ENCODE results near the gene GAS2L2. TPM values are rescaled to one million over a fixed set of nuclear protein-coding genes. Genes with fewer than 3 reads are reported as not detected.

The GAS2L2 gene
- total RNA-seq, 1 experiment from 2014 or later = not detected

DNA sequence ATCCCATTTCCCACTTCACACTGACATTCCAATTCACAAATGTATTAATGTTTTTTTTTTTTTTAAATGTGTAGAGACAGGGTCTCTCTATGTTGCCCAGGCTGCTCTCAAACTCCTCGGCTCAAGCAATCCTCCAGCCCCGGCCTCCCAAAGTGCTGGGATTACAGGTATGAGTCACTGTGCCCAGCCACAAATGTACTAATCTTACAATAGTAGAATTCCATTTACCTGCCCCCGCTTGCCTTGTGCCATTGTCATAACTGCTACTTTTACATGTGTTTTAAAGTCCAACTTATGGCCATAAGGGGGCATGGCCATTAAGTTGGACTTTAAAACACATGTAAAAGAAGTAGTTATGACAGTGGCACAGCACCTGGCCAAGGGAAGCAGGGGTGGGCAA, 37.8 kb upstream of the GAS2L2 start:
- no peak overlapping the region for H3K4me3 ChIP-seq (ENCODE audit: low read depth in 2 of 2, low read length in 2 of 2)
- in situ Hi-C loops (cut with HindIII; ENCODE audit: low pct_unique_long_range_greater_than_20kb, low sequenced_read_pairs) = no loop called here
- intact Hi-C loops (cut with micrococcal nuclease; ENCODE audit: unreplicated experiment) = no loop called here
- H3K4me1 ChIP-seq (ENCODE audit: control insufficient read depth, insufficient read depth, low read length) = peaks cover 29% of the 10 kb centered on the region
- H3K36me3 ChIP-seq (ENCODE audit: control insufficient read depth, insufficient read depth, low read length) = no peaks in the 10 kb centered on the region
- H3K27ac ChIP-seq (ENCODE audit: low read length) = no peak overlapping the region
- no peak for TF ChIP-seq POLR2AphosphoS5 (IDR thresholded peaks at IDR 0.05; ENCODE audit: low read depth, low read length)
- no peak for TF ChIP-seq SIN3A (IDR thresholded peaks at IDR 0.05; ENCODE audit: borderline replicate concordance, insufficient read depth, low read depth, low read length)
- TF ChIP-seq REST (IDR thresholded peaks at IDR 0.05; ENCODE audit: insufficient read depth in 1 of 2, low read depth in 2 of 2, low read length in 1 of 2) = no peak
- TF ChIP-seq, protein P1, sequence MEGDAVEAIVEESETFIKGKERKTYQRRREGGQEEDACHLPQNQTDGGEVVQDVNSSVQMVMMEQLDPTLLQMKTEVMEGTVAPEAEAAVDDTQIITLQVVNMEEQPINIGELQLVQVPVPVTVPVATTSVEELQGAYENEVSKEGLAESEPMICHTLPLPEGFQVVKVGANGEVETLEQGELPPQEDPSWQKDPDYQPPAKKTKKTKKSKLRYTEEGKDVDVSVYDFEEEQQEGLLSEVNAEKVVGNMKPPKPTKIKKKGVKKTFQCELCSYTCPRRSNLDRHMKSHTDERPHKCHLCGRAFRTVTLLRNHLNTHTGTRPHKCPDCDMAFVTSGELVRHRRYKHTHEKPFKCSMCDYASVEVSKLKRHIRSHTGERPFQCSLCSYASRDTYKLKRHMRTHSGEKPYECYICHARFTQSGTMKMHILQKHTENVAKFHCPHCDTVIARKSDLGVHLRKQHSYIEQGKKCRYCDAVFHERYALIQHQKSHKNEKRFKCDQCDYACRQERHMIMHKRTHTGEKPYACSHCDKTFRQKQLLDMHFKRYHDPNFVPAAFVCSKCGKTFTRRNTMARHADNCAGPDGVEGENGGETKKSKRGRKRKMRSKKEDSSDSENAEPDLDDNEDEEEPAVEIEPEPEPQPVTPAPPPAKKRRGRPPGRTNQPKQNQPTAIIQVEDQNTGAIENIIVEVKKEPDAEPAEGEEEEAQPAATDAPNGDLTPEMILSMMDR (IDR thresholded peaks at IDR 0.05) = no peak
- no peak for TF ChIP-seq TCF7L2 (IDR thresholded peaks at IDR 0.05; ENCODE audit: low read depth, low read length)
- no peaks in the 10 kb centered on the region for H3K9me3 ChIP-seq (ENCODE audit: control insufficient read depth, insufficient read depth, low read depth, low read length)
- peaks cover 2% of the 10 kb centered on the region; the same call in 1 of the 2 replicates for H3K27me3 ChIP-seq (ENCODE audit: control insufficient read depth, insufficient read depth, low read length)
- no TSS peak for BruUV-seq (replicated peaks)
- DNase-seq (ENCODE audit: low read depth, low spot score) (no peak), ATAC-seq (no peak)
- ChIA-PET CTCF (no interaction called here), POLR2A (no interaction called here)

- POLR2A ChIA-PET = interaction anchor here (0.6 to 1.3 kb wide), 3 partner anchors 16 to 213 kb away, joined by 3 to 18 read pairs (median 5); no protein-coding TSS in a partner anchor
- Histone ChIP-seq H3K36me3 (ENCODE audit: control insufficient read depth, insufficient read depth, low read length) (no peaks in the 10 kb centered on the region), H3K27ac (ENCODE audit: low read length) (0 out of 2 replicates have a peak overlapping the region, but pooled peaks have one; percentile 10), H3K9me3 (ENCODE audit: control insufficient read depth, insufficient read depth, low read depth, low read length) (no peaks in the 10 kb centered on the region), H3K4me1 (ENCODE audit: control insufficient read depth, insufficient read depth, low read length) (peaks cover 27% of the 10 kb centered on the region), H3K4me3 (ENCODE audit: low read depth in 2 of 2, low read length in 2 of 2) (no peak overlapping the region), H3K27me3 (ENCODE audit: control insufficient read depth, insufficient read depth, low read length) (no peaks in the 10 kb centered on the region)
- in situ Hi-C loops (cut with HindIII; ENCODE audit: low pct_unique_long_range_greater_than_20kb, low sequenced_read_pairs) = no loop called here
- ATAC-seq (peak; percentile 35; the same call in 1 of the 2 replicates), DNase-seq (ENCODE audit: low read depth, low spot score) (no peak)
- intact Hi-C loops (cut with micrococcal nuclease; ENCODE audit: unreplicated experiment) = no loop called here
- BruUV-seq (replicated peaks) = no TSS peak
- CTCF ChIA-PET = interaction anchor here (0.7 to 2.2 kb wide), 3 partner anchors 20 to 42 kb away, joined by 5 to 7 read pairs (median 6); partner anchors contain the start of gene TAF15
- no peak for TF ChIP-seq SIN3A (IDR thresholded peaks at IDR 0.05; ENCODE audit: borderline replicate concordance, insufficient read depth, low read depth, low read length)
- TF ChIP-seq TCF7L2 (IDR thresholded peaks at IDR 0.05; ENCODE audit: low read depth, low read length) = no peak
- TF ChIP-seq, protein P1 (IDR thresholded peaks at IDR 0.05) = no peak
- TF ChIP-seq POLR2AphosphoS5 (IDR thresholded peaks at IDR 0.05; ENCODE audit: low read depth, low read length) = no peak
- TF ChIP-seq REST (IDR thresholded peaks at IDR 0.05; ENCODE audit: insufficient read depth in 1 of 2, low read depth in 2 of 2, low read length in 1 of 2) = no peak
These were observed 35.7 kb upstream of the GAS2L2 start for GRCh38 chr17:35788477-35789368.

All from Panc1 (cell line).